ENCODE data around the gene HIBADH. TPM values are rescaled to one million over a fixed set of nuclear protein-coding genes. Genes with fewer than 3 reads are reported as not detected.
"Not testable (repeated sequence)": the region's sequence is repeated elsewhere in the genome, so short reads cannot be mapped to it uniquely, and the experiment has no call there.

Gene HIBADH
- total RNA-seq, 2 donors from 2014 or later, result 21.7 to 30.7 TPM

DNA sequence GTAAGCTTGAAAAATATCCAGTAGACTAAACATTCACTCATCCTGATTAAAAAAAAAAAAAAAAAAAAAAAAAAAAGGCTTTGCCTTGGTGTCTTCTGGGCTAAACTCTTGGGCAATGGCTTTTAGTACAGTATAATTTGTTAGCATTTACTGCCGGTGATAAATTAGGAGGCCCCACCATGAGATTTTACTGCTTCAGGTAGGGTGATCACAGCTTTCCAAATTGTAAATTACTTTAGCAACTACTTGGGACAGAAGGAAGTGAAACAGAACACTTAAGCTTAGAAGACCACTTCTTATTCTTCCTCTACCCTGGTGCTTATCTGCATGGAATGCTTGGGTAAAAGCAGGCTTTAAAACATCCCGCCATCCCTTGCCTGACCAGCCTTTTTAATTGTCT, 152.1 kb downstream of the HIBADH start:
- no peak for ATAC-seq (ENCODE audit: insufficient number of reproducible peaks, low FRiP score, low read depth)
- no peaks in the 10 kb centered on the region for H3K27me3 ChIP-seq (replicated peaks; ENCODE audit: insufficient read depth)
- H3K36me3 ChIP-seq, result no peaks in the 10 kb centered on the region
- DNase-seq (ENCODE audit: low spot score), result no peak
- TF ChIP-seq, protein P1, sequence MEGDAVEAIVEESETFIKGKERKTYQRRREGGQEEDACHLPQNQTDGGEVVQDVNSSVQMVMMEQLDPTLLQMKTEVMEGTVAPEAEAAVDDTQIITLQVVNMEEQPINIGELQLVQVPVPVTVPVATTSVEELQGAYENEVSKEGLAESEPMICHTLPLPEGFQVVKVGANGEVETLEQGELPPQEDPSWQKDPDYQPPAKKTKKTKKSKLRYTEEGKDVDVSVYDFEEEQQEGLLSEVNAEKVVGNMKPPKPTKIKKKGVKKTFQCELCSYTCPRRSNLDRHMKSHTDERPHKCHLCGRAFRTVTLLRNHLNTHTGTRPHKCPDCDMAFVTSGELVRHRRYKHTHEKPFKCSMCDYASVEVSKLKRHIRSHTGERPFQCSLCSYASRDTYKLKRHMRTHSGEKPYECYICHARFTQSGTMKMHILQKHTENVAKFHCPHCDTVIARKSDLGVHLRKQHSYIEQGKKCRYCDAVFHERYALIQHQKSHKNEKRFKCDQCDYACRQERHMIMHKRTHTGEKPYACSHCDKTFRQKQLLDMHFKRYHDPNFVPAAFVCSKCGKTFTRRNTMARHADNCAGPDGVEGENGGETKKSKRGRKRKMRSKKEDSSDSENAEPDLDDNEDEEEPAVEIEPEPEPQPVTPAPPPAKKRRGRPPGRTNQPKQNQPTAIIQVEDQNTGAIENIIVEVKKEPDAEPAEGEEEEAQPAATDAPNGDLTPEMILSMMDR (IDR thresholded peaks at IDR 0.05), result no peak
- no peaks in the 10 kb centered on the region for H3K9me3 ChIP-seq
- H3K4me3 ChIP-seq, result no peak overlapping the region
- no peaks in the 10 kb centered on the region for H3K4me1 ChIP-seq (ENCODE audit: control insufficient read depth in 1 of 2, low read depth in 2 of 2)
- no peak overlapping the region for H3K27ac ChIP-seq

DNA sequence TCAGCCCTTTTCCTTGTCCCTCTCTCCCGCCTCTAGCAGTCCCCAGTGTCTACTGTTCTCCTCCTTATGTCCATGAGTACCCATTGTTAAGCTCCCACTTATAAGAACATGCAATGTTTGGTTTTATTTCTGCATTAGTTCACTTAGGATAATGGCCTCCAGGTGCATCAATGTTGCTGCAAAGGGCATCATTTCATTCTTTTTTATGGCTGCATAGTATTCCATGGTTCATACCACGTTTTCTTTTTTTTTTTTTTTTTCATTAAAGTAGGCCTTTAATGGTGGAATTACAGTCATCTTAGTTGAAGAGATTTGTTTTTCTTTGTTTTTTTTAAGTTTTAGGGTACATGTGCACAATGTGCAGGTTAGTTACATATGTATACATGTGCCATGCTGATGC, 160.8 kb downstream of the HIBADH start:
- H3K4me1 ChIP-seq (ENCODE audit: control insufficient read depth in 1 of 2, low read depth in 2 of 2); ATAC-seq (ENCODE audit: insufficient number of reproducible peaks, low FRiP score, low read depth); DNase-seq (ENCODE audit: low spot score): not testable (repeated sequence)

DNA sequence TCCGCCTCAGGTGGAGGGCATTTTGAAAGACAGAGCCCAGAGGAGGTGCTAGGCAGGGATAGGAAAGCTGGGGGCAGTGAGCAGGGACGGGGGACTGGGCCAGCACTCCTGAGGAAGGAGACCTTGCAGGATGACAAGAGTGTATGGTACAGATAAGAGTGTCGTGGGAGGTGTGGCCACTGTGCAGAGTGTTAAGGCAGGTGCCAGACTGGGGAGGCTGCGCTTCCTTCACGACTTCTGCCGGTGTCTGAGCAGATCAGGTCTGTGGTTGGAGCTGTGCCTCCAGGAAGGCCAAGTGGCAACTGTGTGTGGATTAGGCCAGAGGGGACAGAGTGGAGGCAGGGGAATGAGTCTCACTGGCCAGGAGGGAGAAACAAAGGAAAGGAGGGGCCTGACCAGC, 161.7 kb downstream of the HIBADH start:
- TF ChIP-seq, protein P1 (IDR thresholded peaks at IDR 0.05), result no peak
- Histone ChIP-seq H3K27me3 (replicated peaks; ENCODE audit: insufficient read depth) (no peaks in the 10 kb centered on the region), H3K27ac (no peak overlapping the region), H3K9me3 (no peaks in the 10 kb centered on the region), H3K4me3 (no peak overlapping the region), H3K36me3 (no peaks in the 10 kb centered on the region), H3K4me1 (ENCODE audit: control insufficient read depth in 1 of 2, low read depth in 2 of 2) (no peaks in the 10 kb centered on the region)
- ATAC-seq (ENCODE audit: insufficient number of reproducible peaks, low FRiP score, low read depth), result no peak
- DNase-seq (ENCODE audit: low spot score), result no peak

More for the DNA sequence above, 160.8 kb downstream of the HIBADH start:
- not testable (repeated sequence) for H3K27ac ChIP-seq; H3K4me3 ChIP-seq; H3K27me3 ChIP-seq (replicated peaks; ENCODE audit: insufficient read depth); H3K36me3 ChIP-seq; H3K9me3 ChIP-seq

DNA sequence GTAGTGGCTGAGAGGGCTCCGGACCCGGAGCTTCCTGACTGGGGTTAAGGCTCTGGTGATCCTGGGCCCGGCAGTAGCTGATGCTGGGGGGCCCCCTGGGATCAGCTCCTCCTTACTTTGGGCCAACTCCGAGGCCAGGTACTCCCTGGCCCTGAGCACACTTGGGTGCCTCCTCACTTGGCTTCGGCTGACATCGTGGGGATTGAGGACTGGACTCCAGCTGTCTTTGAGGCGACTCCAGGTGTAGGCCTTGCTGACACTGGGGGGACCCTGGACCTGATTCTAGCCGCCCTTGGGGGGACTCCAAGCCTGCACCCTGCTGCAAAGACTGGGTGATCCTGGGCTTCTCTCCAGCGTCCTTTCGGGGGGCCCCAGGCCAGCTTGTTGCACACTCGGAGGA, 170.5 kb downstream of the HIBADH start:
- no peaks in the 10 kb centered on the region for H3K9me3 ChIP-seq
- H3K27me3 ChIP-seq (replicated peaks; ENCODE audit: insufficient read depth), result no peaks in the 10 kb centered on the region
- H3K4me3 ChIP-seq, result no peak overlapping the region
- TF ChIP-seq, protein P1 (IDR thresholded peaks at IDR 0.05), result no peak
- no peak overlapping the region for H3K27ac ChIP-seq
- ATAC-seq (ENCODE audit: insufficient number of reproducible peaks, low FRiP score, low read depth), result no peak
- H3K4me1 ChIP-seq (ENCODE audit: control insufficient read depth in 1 of 2, low read depth in 2 of 2), result no peaks in the 10 kb centered on the region
- no peaks in the 10 kb centered on the region for H3K36me3 ChIP-seq
- DNase-seq (ENCODE audit: low spot score), result no peak

DNA sequence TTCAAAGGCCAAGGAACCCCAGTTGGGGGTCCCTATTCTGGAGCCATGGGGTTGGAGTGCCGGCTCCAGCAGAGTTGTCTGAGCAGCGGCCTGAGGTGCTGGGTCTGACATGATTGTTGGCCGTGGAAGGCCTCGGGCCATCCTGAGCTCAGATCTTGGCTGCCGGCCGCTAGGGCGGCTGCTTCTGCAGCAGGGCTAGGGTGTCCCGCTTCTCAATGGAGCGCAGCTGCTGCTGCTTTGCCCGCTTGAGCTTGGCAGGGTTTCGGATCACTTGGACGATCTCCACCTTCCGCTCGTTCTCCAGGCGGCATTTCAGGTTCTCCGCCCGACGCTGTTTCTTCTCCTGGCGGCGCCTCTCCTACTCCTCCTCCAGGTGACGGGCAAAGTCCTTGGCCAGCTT, 171.1 kb downstream of the HIBADH start:
- Histone ChIP-seq H3K9me3 (no peaks in the 10 kb centered on the region), H3K27ac (no peak overlapping the region), H3K4me3 (no peak overlapping the region), H3K36me3 (no peaks in the 10 kb centered on the region), H3K4me1 (ENCODE audit: control insufficient read depth in 1 of 2, low read depth in 2 of 2) (no peaks in the 10 kb centered on the region), H3K27me3 (replicated peaks; ENCODE audit: insufficient read depth) (no peaks in the 10 kb centered on the region)
- DNase-seq (ENCODE audit: low spot score) (no peak), ATAC-seq (ENCODE audit: insufficient number of reproducible peaks, low FRiP score, low read depth) (no peak)
- TF ChIP-seq, protein P1 (IDR thresholded peaks at IDR 0.05), result no peak

DNA sequence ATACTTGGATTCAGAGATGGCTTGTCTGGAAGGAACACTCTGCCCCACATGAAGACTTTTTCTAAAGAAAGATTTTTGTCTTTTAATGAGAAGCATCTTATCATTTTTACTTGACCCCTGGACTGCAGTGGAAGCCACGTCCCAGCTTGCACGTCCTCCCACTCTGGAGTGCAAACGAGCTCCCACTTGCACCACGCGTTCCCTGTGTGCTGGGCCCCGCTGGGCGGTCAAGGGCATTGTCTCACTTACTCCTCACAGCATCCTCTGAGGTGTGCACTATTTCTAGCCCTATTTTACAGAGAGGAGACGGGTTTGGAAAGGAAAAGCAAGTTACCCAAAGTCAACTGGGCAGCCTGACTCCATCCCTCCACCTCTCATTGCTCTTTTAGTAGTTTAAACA, 175.2 kb downstream of the HIBADH start:
- H3K27ac ChIP-seq, result no peak overlapping the region
- no peaks in the 10 kb centered on the region for H3K36me3 ChIP-seq
- TF ChIP-seq, protein P1 (IDR thresholded peaks at IDR 0.05), result no peak
- H3K27me3 ChIP-seq (replicated peaks; ENCODE audit: insufficient read depth), result no peaks in the 10 kb centered on the region
- DNase-seq (ENCODE audit: low spot score) (no peak), ATAC-seq (ENCODE audit: insufficient number of reproducible peaks, low FRiP score, low read depth) (no peak)
- H3K9me3 ChIP-seq, result no peaks in the 10 kb centered on the region
- no peak overlapping the region for H3K4me3 ChIP-seq
- H3K4me1 ChIP-seq (ENCODE audit: control insufficient read depth in 1 of 2, low read depth in 2 of 2), result no peaks in the 10 kb centered on the region

Data from thoracic aorta (tissue), 2 donors.